ENCODE measurements around the gene ARHGEF1.
A peak's percentile ranks its signal among the peaks of the same experiment; 100 is the strongest.

Gene ARHGEF1

GRCh38 chr19:41927497-41928192 is 44.7 kb downstream of the ARHGEF1 start:
- TF ChIP-seq ZFX (IDR thresholded peaks at IDR 0.05; ENCODE audit: borderline replicate concordance) = no peak
- TF ChIP-seq, protein P1, sequence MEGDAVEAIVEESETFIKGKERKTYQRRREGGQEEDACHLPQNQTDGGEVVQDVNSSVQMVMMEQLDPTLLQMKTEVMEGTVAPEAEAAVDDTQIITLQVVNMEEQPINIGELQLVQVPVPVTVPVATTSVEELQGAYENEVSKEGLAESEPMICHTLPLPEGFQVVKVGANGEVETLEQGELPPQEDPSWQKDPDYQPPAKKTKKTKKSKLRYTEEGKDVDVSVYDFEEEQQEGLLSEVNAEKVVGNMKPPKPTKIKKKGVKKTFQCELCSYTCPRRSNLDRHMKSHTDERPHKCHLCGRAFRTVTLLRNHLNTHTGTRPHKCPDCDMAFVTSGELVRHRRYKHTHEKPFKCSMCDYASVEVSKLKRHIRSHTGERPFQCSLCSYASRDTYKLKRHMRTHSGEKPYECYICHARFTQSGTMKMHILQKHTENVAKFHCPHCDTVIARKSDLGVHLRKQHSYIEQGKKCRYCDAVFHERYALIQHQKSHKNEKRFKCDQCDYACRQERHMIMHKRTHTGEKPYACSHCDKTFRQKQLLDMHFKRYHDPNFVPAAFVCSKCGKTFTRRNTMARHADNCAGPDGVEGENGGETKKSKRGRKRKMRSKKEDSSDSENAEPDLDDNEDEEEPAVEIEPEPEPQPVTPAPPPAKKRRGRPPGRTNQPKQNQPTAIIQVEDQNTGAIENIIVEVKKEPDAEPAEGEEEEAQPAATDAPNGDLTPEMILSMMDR (IDR thresholded peaks at IDR 0.05) = no peak
- H3K27ac ChIP-seq = no peak overlapping the region

- TF ChIP-seq ZFX (IDR thresholded peaks at IDR 0.05; ENCODE audit: borderline replicate concordance) = no peak
- TF ChIP-seq, protein P1 (IDR thresholded peaks at IDR 0.05) = no peak; the same call in 1 of the 2 replicates
- H3K27ac ChIP-seq = no peak within 1 kb of the TSS
Measured at GRCh38 chr19:41928221-41928683, 45.3 kb downstream of the ARHGEF1 start, which contains the start of gene ERFL. Gene ERFL, minus strand, starts transcription at chr19:41928449. Its CDS starts 15,530 bp downstream, at chr19:41912919.

DNA sequence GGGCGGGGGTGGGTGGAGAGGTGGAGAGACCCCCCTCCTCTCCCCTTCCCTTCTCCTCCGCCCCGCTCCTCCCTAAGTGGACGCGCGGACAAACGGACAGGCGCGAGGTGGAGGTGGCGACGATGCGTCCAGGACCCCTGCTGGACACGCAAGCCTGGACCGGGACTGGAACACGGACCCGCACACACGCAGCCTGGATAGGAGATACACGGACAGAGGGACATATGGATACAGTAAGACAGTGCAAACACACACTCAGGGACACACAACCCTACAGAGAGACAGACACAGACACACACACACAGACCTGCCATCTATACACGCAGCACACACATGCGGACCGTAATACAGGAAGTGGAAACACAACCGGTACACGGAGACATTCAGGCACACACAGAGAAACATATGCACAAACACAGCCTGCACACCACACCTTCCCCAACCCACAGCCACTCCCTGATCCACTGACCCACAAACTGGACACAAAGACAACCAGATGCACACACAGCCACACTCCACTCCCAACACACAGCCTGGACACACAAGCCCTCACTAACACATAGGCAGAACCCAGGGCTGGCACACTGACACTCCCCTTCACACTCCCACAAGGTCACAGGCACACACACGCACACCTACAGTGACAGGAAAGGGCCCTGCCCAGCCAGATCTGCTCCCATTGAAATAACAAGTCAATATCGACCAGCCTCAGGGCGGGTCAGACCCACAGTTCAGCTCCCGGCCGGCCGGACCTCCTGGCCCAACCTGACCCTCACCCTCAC is 46.0 kb downstream of the ARHGEF1 start:
- TF ChIP-seq, protein P1 (IDR thresholded peaks at IDR 0.05) = peak; percentile 8
- no peak for TF ChIP-seq ZFX (IDR thresholded peaks at IDR 0.05; ENCODE audit: borderline replicate concordance)
- H3K27ac ChIP-seq = no peak overlapping the region

DNA sequence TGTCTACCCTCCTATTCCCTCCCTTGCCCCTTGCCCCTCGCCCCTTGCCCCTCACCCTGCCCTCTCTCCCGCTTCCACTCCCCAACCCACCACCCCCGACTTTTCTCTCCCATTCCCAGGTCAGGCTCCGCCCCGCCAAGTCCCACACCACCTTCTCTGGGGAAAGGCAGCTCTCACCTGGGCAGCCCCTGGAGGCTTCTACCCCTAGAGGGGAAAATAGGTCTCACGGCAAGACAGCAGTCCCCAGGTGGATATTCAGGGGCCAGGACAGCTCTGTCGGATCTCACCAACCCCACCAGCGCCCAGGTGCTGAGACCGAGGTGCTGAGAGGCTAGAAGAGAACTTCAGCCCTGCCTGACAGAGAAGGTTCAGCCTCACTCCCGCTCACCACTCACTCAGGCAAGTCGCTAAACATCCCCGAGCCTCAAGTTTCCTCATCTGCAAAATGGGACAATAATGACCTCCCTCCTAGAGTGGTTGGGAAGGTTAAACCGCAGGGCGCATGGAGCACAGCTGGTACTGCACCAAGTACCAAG is 46.6 kb downstream of the ARHGEF1 start:
- TF ChIP-seq ZFX (IDR thresholded peaks at IDR 0.05; ENCODE audit: borderline replicate concordance) = no peak
- TF ChIP-seq, protein P1 (IDR thresholded peaks at IDR 0.05) = no peak
- H3K27ac ChIP-seq = no peak overlapping the region

- TF ChIP-seq, protein P1 (IDR thresholded peaks at IDR 0.05) = no peak
- TF ChIP-seq ZFX (IDR thresholded peaks at IDR 0.05; ENCODE audit: borderline replicate concordance) = no peak
- no peak overlapping the region for H3K27ac ChIP-seq
Measured at GRCh38 chr19:41930322-41930722, 47.3 kb downstream of the ARHGEF1 start.

- TF ChIP-seq, protein P1 (IDR thresholded peaks at IDR 0.05) = peak; percentile 57
- no peak for TF ChIP-seq ZFX (IDR thresholded peaks at IDR 0.05; ENCODE audit: borderline replicate concordance)
- H3K27ac ChIP-seq = no peak overlapping the region
Measured at GRCh38 chr19:41930926-41931592, 48.1 kb downstream of the ARHGEF1 start.
